Right kidney (tissue), 9 donors: Measurements from ENCODE around the gene EQTN.

Source experiments
- DNase-seq: peaks from one replicate; pipeline ENCODE4 v3.0.0-alpha.2; 2016
- long read RNA-seq, 8 donors: transcript quantifications; one replicate each; lab custom pipeline, GENCODE V29; 2026

Gene EQTN
- long read RNA-seq, donor 1: 0 reads
- long read RNA-seq, donor 2: 0 reads
- long read RNA-seq, donor 3: 0 reads
- long read RNA-seq, donor 4: 0 reads
- long read RNA-seq, donor 5: 0 reads
- long read RNA-seq, donor 6: 0 reads
- long read RNA-seq, donor 7: 0 reads
- long read RNA-seq, donor 8: 0 reads

DNA sequence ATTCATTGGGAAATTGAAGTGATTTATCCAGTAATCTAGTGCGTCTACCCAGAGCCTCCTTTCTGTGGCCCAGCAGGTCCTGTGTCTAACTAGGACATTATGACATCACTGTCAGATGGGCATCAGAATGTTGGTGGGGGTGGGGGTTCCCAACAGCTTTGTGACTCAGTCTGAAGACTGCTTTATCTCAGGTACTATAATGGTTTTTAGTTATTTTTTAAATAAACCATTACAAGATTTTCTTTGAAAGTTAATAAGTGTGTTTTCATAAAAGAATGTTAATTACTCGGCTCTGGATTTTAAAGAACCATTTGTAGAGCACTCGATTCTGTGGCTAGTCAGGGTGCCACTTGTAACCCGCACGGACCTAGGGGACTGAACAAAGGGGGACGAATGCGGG is at the start of gene EQTN:
EQTN (minus strand) TSS at position 101 of the 400 bp plus-strand sequence; CDS start at position 6, 95 bp downstream.
- no peak for DNase-seq

DNA sequence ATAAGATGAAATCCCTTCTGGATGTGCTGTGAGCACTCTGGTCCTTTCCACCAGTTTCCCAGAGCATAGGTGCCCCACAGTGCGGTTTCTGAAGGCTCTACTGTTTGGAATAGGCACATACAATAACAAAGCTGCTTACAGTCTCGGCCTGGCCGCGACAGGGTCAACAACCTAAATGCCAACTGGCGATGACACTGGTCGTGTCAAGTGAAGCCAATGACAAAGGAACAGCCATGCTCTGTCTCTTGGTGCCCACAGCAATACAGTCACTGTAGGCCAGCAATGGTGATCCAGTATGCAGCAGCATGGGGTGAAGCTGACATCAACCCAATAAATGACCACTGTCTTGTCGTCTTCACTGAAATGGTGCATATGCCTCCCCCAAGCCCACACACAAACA is 47.8 kb upstream of the EQTN start:
- DNase-seq: no peak

DNA sequence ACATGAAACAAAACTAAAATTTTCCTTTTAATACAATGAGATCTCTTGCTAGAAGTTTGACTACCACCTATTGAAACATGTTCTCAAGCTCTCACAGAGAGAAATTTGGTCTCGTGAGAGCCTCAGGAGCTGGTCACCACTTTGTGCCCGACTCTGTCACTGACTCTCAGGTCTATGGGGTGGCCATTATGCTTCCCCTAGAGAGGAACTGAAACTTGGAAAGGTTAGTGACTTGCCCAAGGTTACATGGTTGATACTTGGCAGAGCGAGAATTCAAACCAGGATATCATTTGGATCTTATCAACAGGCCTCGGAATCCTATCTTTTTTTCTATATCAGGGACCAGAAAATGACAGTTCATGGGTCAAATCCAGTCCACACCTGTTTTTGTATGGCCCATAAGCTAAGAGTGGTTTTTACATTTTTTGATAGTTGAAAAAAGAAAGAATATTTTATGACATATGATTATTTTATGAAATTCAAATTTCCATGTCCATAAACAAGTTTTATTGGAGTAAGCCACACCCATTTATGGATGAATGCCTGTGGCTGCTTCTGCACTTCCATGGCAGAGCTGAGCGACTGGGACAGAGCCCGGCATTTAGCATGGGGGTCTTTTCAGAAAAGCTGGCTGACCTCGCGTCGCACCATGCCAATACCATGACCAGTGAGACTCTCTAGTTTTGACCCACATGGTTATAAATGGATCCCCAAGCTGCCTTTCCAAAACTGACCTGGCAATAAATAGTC is 44.8 kb upstream of the EQTN start:
- no peak for DNase-seq

DNA sequence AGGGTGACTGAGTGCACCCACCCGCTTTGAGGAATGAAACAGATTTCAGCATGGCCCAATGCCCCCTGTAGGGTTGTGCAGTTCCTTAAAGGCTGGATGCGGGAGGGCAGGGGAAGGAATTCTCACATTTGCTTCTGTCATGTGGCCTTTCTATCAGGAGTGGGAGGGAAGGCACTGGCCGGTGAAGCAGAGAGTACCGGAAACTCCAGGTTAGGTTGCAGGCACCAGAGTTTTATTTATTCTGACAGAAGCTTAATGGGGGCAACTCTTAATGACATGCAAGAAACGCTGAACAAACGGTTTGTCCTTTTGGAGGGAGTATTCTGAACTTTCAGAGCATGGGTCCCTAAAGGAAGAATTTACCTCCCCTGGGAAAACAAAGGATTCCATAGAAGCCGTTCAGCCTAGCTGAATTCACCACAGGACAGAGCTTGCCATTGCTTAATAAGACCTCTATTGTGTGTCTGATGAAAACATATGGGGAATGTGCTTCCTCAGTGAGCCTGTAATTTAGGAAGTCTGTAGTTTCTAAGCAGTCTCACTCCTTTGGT is 44.1 kb upstream of the EQTN start:
- peak; percentile 64 for DNase-seq

DNA sequence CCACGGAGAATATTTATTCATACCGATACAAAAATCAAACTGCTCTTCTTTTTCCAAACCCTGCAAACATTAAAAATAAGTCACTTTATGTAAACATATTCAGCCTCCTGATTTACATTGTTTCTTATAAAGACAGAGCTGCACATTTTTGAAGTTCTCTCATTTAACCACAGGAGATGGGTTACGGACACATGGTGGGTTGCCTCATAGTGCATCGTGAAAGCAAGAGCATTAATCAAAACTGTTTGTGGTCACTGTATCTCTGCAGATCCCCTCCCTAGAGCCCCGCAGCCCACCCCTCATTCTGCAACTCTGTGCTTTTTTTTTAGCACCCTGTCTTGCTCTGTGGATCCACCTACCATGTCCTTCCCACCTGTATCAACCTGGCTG is 43.3 kb upstream of the EQTN start:
- DNase-seq: no peak

DNA sequence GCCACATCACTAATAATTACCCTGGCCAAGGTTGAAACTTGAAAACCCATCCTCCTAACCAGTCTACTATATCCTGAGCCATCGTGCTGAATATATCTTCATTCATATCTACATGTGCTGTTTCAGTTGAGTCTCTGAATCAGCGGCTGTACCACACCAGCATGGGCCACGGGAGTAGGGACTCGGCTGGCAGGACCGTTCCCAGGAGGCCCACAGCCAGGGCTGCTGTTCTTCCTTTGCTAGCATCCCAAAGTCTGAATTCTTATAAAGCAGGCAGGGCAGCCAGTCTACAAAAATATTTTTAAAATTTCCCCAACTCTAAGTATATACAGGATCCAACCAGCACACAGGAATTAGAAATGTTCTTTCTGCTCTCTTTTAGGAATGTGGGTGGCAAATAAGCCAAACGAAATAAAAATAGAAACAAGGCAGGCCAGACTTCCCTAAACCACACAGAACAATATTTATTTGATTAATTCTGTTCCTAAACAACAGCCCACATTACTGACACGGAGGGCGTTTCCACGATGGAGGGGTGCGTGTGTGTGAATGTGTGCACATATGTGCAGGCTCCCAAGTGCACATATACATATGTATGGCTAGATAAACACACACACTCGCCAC is 42.8 kb upstream of the EQTN start:
- DNase-seq: no peak

DNA sequence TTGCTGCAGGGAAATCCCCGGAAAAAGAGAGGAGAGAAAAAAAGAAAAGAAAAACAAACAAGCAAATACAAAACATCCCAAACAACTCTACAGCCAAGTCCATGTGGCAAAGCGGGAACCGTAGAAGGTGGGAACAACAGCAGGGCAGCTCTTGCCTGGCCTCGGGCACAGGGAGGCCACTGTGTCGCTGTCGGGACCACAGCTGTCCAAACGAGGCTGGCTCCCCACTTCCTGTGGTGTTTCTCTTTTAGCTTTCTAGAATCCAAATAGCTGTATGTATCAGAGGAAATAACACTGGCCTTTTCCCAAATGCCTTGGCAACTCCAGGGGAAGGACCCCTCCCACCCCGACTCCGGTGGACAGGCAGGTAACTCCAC is 41.6 kb upstream of the EQTN start:
- no peak for DNase-seq

DNA sequence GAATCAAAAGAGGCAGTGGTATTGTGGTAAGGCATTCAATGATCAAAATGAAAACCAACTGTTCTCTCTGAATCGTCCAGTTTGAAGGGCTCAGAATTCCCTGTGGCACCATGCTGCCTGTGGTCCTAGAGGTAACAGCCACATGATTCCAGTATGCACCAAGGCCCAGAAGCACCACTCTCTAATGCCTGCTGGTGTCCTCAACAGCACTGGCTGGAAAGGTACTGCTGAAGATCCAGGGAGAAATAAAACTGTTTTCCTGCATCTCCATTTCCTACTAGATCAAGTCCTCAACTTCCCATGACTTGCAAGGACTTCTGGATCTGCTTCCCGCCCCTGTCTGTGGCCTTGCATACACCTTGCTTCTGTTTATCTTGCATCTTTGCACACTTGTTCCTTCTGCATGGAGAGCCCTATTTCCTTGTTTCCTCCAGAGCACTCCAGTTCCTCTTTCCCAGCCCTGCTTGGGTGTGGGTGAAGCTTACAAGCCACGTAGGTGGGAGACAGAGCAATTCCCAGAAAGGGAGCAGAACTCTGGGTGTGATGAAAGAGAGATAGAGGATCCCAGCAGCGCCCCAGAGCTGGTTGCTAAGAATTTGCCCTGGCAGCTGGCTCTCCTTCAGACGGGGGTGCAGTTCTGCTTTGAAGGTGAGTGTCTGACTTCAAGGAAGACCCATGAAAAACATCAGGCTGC is 41.0 kb upstream of the EQTN start:
- no peak for DNase-seq

DNA sequence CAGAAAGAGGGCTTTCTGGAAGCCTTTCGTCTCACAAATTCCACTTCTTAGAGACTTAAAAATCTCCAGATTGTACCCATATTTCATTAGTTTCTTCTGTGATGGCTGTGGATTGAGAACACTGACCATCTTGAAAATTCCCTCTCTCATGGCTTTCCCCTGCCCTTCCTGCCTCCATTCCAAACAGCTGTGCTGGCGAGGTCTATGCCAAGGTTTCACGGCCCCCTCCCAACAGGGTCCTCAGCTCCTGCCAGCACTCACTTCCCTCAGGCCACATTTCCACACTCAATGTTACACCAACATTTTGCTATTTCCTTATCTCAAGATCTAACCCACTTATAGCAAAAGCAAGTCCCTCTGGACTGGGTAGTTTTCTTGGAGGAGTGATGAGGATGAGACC is 40.3 kb upstream of the EQTN start:
- no peak for DNase-seq

DNA sequence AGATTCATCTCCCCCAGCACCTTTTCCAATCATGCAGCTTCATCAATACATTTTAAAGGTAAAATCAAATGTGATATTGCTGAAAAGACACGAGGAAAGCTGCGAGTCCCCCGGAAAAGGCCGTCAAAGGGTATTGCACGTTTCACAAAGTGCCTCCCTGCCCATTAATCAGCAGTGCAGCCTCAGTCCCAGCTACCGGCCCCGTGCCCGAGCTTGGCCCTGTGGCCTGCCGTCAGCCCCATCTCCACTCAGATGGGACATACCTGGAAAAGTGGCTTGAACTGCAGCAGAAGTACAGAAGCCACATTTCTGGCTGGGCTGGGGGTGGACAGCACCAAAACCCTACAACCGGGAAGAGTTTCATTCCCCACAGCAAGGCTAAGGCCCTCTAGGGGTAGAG is 39.9 kb upstream of the EQTN start:
- no peak for DNase-seq

DNA sequence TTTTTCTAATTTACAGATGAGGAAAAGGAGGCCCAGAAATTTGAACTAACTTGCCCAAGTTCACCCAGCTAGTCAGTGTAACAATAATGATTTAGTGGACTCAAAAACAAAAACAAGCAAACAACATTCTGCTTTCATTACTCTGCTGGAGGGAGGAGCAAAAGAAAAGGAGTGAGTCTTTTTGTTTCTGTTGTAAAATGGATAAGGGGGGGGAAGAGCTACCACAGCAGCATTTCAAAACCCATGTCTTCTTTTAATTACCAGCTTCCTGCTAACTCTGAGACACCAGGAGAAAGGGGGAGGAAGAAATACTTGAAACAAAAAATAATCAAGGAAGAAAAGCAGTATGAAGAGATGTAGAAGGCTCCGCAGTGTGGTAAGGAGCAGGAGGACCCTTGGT is 39.2 kb upstream of the EQTN start:
- no peak for DNase-seq

DNA sequence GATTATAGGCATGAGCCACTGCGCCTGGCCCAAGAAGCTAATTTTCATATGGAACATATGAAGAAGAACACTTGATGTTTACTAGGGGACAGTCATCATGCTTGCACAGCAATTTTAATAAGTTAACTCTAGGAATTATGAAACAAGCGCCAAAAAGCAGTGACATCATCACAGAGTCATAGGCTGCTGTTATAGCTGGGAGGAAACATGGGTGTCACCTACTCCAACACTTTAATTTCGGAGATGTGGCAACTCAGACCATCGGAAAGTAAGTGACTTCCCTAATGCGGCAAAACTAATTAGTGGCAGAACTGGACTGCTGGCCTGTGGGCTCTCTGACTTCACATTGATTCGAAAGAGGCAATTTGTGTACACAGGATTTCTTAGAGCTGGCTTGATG is 38.1 kb upstream of the EQTN start:
- DNase-seq: no peak

DNA sequence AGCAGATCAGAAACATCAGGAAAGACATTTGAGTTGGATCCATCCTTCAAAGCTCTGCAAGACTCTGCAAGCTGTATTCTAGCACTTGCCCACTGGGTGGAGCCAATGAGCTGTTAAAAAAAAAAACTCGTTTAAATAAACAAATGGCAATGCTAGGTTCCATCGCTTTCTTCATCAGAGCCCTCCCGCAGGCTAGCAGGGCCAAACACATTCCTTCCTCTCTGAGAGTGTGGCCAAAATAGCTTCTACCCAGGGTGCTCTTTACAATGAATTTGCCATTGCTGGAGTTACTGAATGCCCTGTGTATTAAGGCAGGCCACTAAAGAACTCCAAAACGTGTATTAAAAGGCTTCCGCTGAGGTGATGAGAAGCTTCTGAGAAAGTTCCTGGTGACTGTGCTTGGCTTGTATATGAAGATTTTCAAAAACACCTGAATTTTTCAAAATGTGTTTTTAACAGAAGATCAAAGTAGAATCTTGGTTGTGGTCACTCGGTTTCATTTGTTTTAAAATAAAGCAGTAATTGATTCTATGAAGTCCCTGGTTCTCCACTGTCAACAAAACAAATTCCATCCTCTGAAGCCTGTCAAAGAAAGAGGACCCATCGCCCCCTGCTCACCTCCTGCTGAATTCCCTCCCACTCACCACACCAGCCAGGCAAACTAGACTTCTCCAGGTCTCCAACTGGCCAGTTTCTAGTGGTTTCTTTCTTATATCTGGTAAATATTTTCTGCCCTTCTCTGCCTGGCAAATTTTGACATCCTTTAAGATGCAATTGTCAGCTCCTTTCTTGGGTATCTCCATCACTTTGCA is 36.5 kb upstream of the EQTN start:
- peak; percentile 70 for DNase-seq

DNA sequence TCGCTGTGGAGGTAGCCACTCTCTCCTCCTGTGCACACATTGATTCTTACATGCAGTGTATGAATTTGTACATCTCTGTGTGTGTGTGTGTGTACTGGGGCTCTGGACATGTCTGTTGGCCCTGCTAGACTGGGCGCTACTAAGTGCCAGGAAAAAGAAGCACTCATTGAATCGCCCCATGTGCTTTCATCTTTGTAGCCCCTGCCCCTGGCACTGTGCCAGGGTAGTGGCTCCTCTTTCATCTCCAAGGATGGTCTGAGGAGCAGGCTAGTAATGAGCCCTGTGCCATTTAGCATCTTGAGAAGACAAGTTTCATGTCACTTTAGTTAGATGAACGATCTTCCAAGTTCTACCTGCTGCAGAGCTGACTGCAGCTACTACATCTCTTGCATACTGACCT is 34.4 kb upstream of the EQTN start:
- DNase-seq: no peak

DNA sequence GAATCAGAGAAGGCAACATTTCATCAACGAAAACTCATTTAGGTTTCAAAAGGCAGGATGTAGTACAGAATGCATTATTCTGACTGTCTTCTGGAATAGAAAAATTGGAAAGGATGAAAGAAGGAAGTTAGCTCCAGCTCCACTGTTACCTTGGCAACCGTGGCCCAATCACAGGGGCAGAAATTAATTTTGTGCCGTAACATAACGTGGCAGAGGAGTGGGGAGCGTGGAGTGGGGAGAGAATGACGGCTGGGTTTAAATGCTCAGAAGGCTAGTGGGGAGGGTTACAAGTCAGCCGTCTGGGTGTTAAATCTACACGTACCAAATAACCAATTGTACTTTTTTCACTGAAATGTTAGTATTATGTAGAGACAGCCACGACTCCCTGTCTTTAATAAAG is 32.3 kb upstream of the EQTN start:
- no peak for DNase-seq

DNA sequence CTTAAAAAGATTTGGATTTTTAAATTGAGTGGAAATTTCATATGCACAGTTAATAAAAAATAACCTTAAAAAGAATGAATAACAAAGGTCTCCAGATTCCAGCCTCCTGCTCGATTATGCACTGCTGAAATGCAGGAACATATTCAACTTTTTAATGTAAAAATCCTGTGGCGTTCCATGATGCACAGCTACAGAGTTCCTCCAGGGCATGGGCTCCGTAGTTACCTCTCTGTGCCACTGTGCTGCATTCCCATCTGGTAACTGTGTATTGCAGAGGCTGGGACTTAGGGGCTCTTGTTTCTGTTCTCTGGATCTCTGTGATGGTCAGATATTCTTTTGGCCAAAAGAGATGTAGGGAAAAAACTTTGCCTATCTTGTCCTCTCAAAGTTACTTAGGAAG is 31.5 kb upstream of the EQTN start:
- DNase-seq: no peak

DNA sequence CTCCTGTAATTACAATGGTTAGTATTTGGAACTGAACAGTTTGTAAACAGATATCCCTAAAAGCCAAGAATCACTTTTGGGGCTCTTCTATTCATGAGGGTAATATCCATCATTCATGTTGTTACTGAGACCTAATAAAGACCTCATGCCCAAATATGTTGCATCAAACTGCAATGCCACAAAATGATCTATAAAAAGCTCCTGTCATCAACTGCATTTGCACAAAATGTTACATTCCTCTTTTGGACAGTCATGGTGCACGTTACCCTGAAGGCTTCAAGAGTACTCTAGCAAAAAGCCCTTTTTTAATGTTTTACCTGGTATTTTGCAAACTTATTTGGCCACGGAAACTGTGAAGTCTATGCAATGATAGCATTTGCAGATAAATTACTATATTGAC is 14.2 kb upstream of the EQTN start:
- no peak for DNase-seq

DNA sequence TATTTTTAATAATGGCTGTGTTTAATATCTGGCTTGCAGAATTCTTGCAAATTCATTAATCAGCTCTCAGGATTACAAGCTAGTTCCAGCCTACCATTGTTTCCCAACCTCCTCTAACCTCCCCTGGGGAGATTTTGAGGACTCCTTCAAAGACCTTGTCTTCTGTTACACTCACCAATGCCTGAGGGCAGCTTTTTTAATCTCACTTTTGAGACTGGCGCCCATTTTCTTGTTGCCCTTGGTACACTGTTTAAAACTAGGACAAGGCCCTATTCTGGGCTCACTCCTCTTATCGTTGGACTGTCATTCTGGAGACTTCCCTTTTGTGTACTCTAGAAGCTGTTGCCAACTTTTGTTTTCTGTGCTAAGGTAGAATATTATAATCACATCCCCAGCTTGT is 13.6 kb upstream of the EQTN start:
- no peak for DNase-seq

DNA sequence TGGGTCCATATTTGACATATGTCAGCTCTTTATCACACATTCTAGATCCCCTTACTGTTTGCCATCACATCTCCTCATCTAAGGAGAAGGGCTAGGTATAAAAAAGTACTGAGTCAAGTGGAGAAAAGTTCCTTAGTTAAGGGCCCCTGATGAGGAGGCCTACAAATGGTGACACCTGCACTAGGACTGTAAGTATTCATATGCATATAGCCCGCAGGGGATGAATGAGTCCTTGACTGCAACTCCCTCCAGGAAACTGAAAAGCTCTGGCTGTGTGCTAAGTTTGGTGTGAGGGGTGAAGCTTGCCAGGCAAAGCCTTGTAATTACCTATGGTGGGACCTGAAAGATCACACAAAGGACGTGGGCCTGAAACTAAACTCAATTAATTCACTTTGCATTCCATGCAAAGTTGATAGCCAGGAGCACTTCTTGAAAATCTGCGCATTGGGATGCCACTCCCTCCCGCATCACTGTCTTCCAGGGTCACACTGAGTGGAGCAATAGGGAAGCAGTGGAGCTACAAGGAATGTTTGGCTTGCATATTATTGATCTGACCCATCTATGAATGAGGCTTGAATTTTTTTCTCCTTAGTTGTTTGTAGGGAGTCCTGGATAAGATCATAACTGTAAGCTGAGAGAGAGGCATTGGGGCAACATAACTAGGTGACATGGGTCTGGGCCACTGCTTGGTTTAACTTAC is 11.9 kb upstream of the EQTN start:
- DNase-seq: no peak

DNA sequence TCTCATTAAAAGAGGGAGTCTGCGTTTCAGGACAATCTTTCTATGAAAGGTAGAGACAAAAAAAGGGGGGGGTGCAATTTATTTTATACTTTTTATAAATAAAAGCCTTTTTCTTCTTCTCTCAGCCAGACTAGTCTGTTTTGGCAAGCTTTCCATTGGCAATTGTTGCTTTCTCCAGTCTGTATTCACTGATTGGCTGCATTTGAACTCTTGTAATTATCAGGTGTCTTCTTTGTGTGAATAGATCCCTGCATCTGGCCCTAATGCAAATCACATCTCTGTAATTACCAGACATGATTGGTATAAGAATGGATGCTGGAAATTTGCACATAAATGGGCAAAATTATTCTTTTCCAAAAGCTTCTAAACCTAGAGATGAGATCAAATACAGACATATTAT is 7.6 kb upstream of the EQTN start:
- no peak for DNase-seq

DNA sequence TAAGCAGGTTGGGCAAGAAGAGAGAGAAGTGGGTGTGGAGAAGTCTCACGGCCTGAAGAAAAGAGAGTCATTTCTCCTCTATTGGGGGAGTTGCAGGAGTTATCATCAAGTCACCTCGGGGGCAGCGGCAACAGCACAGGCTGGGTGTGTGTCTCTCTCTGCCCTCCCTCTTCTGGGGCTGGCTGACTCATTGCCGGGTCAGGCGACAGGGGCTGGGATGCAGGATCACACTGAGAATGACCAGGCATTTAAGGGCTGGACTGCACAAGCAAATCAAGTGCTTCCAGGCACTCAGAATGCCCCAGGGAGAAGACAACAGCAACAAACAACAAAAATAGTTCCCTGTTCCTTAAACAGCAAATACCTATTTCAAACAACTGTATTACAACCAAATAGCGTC is 6.3 kb upstream of the EQTN start:
- DNase-seq: no peak

DNA sequence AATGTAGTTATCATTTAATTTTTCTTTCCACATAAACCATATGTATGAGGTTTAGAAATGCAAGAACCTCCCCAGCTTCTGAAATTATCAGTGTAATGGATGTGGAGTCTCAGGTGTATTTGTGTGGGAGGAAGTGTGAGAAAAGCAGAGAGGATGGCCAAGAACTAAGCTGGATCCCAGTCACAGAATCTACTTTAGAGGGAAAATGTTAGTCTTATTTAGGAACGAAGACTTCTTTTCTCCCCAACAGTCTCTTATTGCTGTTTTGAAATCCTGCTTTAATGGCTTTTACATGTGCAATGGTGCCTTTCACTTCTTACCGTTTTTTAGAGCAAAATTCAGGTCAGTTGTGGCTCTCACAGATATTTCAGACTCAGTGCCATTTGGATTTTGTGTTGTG is 3.0 kb downstream of the EQTN start:
- DNase-seq: no peak
